Trophoblast cell (in vitro differentiated cells and primary cell): ENCODE results near the gene STRIT1.

Source experiments
- DNase-seq, 2 donors: peaks; one replicate each; pipeline ENCODE4 v3.0.0-alpha.2; 2016
- H2AFZ ChIP-seq: 2 replicates; pipeline ENCODE4 v1.6.1; 2013; ENCODE audit warnings: low read length, moderate library complexity, mild to moderate bottlenecking; ENCODE audit not compliant: insufficient read depth, poor library complexity
- H2AK5ac ChIP-seq: 2 replicates; pipeline ENCODE4 v1.6.1; 2013; ENCODE audit warnings: mild to moderate bottlenecking, low read length
- H2BK120ac ChIP-seq: 2 replicates; pipeline ENCODE4 v1.6.1; 2013; ENCODE audit warnings: low read length, mild to moderate bottlenecking, moderate library complexity; ENCODE audit not compliant: insufficient read depth, poor library complexity
- H2BK12ac ChIP-seq: 2 replicates; pipeline ENCODE4 v1.6.1; 2013; ENCODE audit warnings: mild to moderate bottlenecking, low read length, moderate library complexity
- H2BK5ac ChIP-seq: 2 replicates; pipeline ENCODE4 v1.6.1; 2013; ENCODE audit warnings: low read length, low read depth, moderate library complexity, mild to moderate bottlenecking; ENCODE audit not compliant: poor library complexity
- H3K14ac ChIP-seq: 2 replicates; pipeline ENCODE4 v1.6.1; 2013; ENCODE audit warnings: mild to moderate bottlenecking, low read length
- H3K18ac ChIP-seq: 2 replicates; pipeline ENCODE4 v1.6.1; 2013; ENCODE audit warnings: mild to moderate bottlenecking, low read length
- H3K23ac ChIP-seq: 2 replicates; pipeline ENCODE4 v1.6.1; 2013; ENCODE audit warnings: low read length
- H3K27ac ChIP-seq: 2 replicates; pipeline ENCODE4 v1.5.1; 2013; ENCODE audit warnings: low read depth, mild to moderate bottlenecking, inconsistent platforms, low read length, moderate library complexity
- H3K27me3 ChIP-seq: 2 replicates; pipeline ENCODE4 v1.6.1; 2013; ENCODE audit warnings: inconsistent platforms, mild to moderate bottlenecking, low read length, moderate library complexity; ENCODE audit not compliant: insufficient read depth
- H3K36me3 ChIP-seq, 2 experiments: 1 replicate in 1 of 2; 2 replicates in 1 of 2; pipeline ENCODE4 v1.6.1; 2013; ENCODE audit warnings: low read length in 2 of 2, mild to moderate bottlenecking in 2 of 2, moderate library complexity in 1 of 2; ENCODE audit not compliant: insufficient read depth in 2 of 2, control insufficient read depth in 1 of 2
- H3K4ac ChIP-seq: 2 replicates; pipeline ENCODE4 v1.6.1; 2013; ENCODE audit warnings: low read depth, mild to moderate bottlenecking, low read length, moderate library complexity
- H3K4me1 ChIP-seq, 2 experiments: 1 replicate in 1 of 2; 2 replicates in 1 of 2; pipeline ENCODE4 v1.6.1; 2013; ENCODE audit warnings: low read length in 2 of 2, mild to moderate bottlenecking in 2 of 2, moderate library complexity in 1 of 2; ENCODE audit not compliant: insufficient read depth in 2 of 2, control insufficient read depth in 1 of 2
- H3K4me2 ChIP-seq: 2 replicates; pipeline ENCODE4 v1.6.1; 2013; ENCODE audit warnings: inconsistent platforms, mild to moderate bottlenecking, low read length, moderate library complexity
- H3K4me3 ChIP-seq: 2 replicates; pipeline ENCODE4 v1.5.1; 2013; ENCODE audit warnings: mild to moderate bottlenecking, low read depth, low read length, inconsistent platforms
- H3K79me1 ChIP-seq: one replicate; pipeline ENCODE4 v1.6.1; 2013; ENCODE audit warnings: low read length
- H3K79me2 ChIP-seq: 2 replicates; pipeline ENCODE4 v1.6.1; 2013; ENCODE audit warnings: low read length, mild to moderate bottlenecking; ENCODE audit not compliant: control insufficient read depth, insufficient read depth, poor library complexity
- H3K9ac ChIP-seq: 2 replicates; pipeline ENCODE4 v1.6.1; 2013; ENCODE audit warnings: mild to moderate bottlenecking, low read length
- H3K9me3 ChIP-seq: 2 replicates; pipeline ENCODE4 v1.6.1; 2013; ENCODE audit warnings: low read depth, mild to moderate bottlenecking, control low read depth, inconsistent platforms, low read length; ENCODE audit not compliant: insufficient read depth
- H4K12ac ChIP-seq: 2 replicates; pipeline ENCODE4 v1.6.1; 2013; ENCODE audit warnings: low read depth, mild to moderate bottlenecking, low read length, moderate library complexity
- H4K8ac ChIP-seq: 2 replicates; pipeline ENCODE4 v1.6.1; 2013; ENCODE audit warnings: low read depth, mild to moderate bottlenecking, low read length, moderate library complexity
- H4K91ac ChIP-seq: one replicate; pipeline ENCODE4 v1.6.1; 2013; ENCODE audit warnings: low read depth, mild to moderate bottlenecking, low read length, moderate library complexity
- WGBS: extraction: QIAGEN DNeasy Blood & Tissue Kit; methylation state at CpG from one replicate; pipeline ENCODE4 v1.1.7; 2013; ENCODE audit warnings: missing lambda C conversion rate; ENCODE audit not compliant: insufficient read length, insufficient coverage; ENCODE audit errors: extremely low coverage; 5-methylcytosine and 5-hydroxymethylcytosine counted together

The STRIT1 gene

GRCh38 chr3:155326901-155327300, 33.4 kb upstream of the STRIT1 start:
- H3K79me2 ChIP-seq: no peaks in the 10 kb centered on the region
- no CpG with 5 or more reads among the region's 4 CpGs for WGBS
- H2BK12ac ChIP-seq: no peak overlapping the region
- no peak overlapping the region for H4K91ac ChIP-seq
- H3K27me3 ChIP-seq: no peaks in the 10 kb centered on the region
- no peak overlapping the region for H2AFZ ChIP-seq
- no peak overlapping the region for H4K8ac ChIP-seq
- H3K79me1 ChIP-seq: no peaks in the 10 kb centered on the region
- peaks cover 0 to 2% of the 10 kb centered on the region in 2 experiments for H3K4me1 ChIP-seq
- no peak overlapping the region for H3K4me3 ChIP-seq
- no peak overlapping the region for H3K27ac ChIP-seq
- no peak overlapping the region for H3K14ac ChIP-seq
- no peak overlapping the region for H2BK120ac ChIP-seq
- no peak overlapping the region for H3K4ac ChIP-seq
- no peak overlapping the region for H3K23ac ChIP-seq
- no peak overlapping the region for H2BK5ac ChIP-seq
- no peak overlapping the region for H3K9ac ChIP-seq
- no peaks in the 10 kb centered on the region for H3K9me3 ChIP-seq
- no peak overlapping the region for H4K12ac ChIP-seq
- no peaks in the 10 kb centered on the region for H3K36me3 ChIP-seq
- H3K18ac ChIP-seq: no peak overlapping the region
- H2AK5ac ChIP-seq: no peak overlapping the region
- no peak overlapping the region for H3K4me2 ChIP-seq
- no peak for DNase-seq

- Histone ChIP-seq H3K4me2 (no peak overlapping the region), H3K4me3 (no peak overlapping the region), H4K12ac (no peak overlapping the region), H3K4me1 (peaks cover 0 to 2% of the 10 kb centered on the region in 2 experiments), H2AK5ac (no peak overlapping the region), H3K9me3 (no peaks in the 10 kb centered on the region), H3K23ac (no peak overlapping the region), H3K79me1 (no peaks in the 10 kb centered on the region), H3K79me2 (no peaks in the 10 kb centered on the region), H3K9ac (no peak overlapping the region), H4K91ac (no peak overlapping the region), H3K36me3 (no peaks in the 10 kb centered on the region), H2BK5ac (no peak overlapping the region), H3K14ac (no peak overlapping the region), H3K27me3 (no peaks in the 10 kb centered on the region), H2BK120ac (no peak overlapping the region), H2BK12ac (no peak overlapping the region), H3K18ac (no peak overlapping the region), H3K27ac (no peak overlapping the region), H4K8ac (no peak overlapping the region), H2AFZ (no peak overlapping the region), H3K4ac (no peak overlapping the region)
- DNase-seq: no peak
- no CpG with 5 or more reads among the region's 5 CpGs for WGBS
Measured at GRCh38 chr3:155326244-155326643, 32.8 kb upstream of the STRIT1 start.

GRCh38 chr3:155325263-155325835, 31.9 kb upstream of the STRIT1 start:
- Histone ChIP-seq H3K9me3 (no peaks in the 10 kb centered on the region), H2AK5ac (no peak overlapping the region), H4K12ac (no peak overlapping the region), H3K18ac (no peak overlapping the region), H2BK12ac (no peak overlapping the region), H3K27me3 (no peaks in the 10 kb centered on the region), H3K4me1 (peaks cover 0 to 2% of the 10 kb centered on the region in 2 experiments), H2AFZ (no peak overlapping the region), H4K91ac (no peak overlapping the region), H3K4me3 (no peak overlapping the region), H3K4me2 (no peak overlapping the region), H3K27ac (no peak overlapping the region), H3K14ac (no peak overlapping the region), H3K9ac (no peak overlapping the region), H3K23ac (no peak overlapping the region), H4K8ac (no peak overlapping the region), H2BK5ac (no peak overlapping the region), H3K4ac (no peak overlapping the region), H3K36me3 (no peaks in the 10 kb centered on the region), H3K79me1 (no peaks in the 10 kb centered on the region), H2BK120ac (no peak overlapping the region), H3K79me2 (no peaks in the 10 kb centered on the region)
- WGBS: no CpG with 5 or more reads among the region's 10 CpGs
- DNase-seq: no peak

- Histone ChIP-seq H2AFZ (no peak overlapping the region), H3K14ac (no peak overlapping the region), H3K4me2 (no peak overlapping the region), H3K9ac (no peak overlapping the region), H3K18ac (no peak overlapping the region), H3K36me3 (no peaks in the 10 kb centered on the region), H2BK12ac (no peak overlapping the region), H3K27ac (no peak overlapping the region), H3K23ac (no peak overlapping the region), H3K4me3 (no peak overlapping the region), H3K79me2 (no peaks in the 10 kb centered on the region), H4K8ac (no peak overlapping the region), H3K4ac (no peak overlapping the region), H3K79me1 (no peaks in the 10 kb centered on the region), H2BK5ac (no peak overlapping the region), H2AK5ac (no peak overlapping the region), H3K9me3 (no peaks in the 10 kb centered on the region), H4K91ac (no peak overlapping the region), H4K12ac (no peak overlapping the region), H2BK120ac (no peak overlapping the region), H3K4me1 (peaks cover 0 to 2% of the 10 kb centered on the region in 2 experiments), H3K27me3 (no peaks in the 10 kb centered on the region)
- no CpG with 5 or more reads among the region's 3 CpGs for WGBS
- DNase-seq: peak; percentile 43 to 91
Measured at GRCh38 chr3:155323063-155323666, 29.7 kb upstream of the STRIT1 start.
